Measurements from ENCODE around the gene TRPM5. TPM values are rescaled to one million over a fixed set of nuclear protein-coding genes. Genes with fewer than 3 reads are reported as not detected.

TRPM5 gene
- total and polyA plus RNA-seq, 2 of the 8 experiments (the other 6 are each of a cell fraction or from before 2014, with no cell fraction given), result 0.02 TPM; not detected in 1

GRCh38 chr11:2448661-2449547 lies 4.6 kb upstream of the TRPM5 start (continued):
- TF ChIP-seq CHD7 (IDR thresholded peaks at IDR 0.05; ENCODE audit: insufficient replicate concordance, low read length) (no peak), BACH1 (IDR thresholded peaks at IDR 0.05; ENCODE audit: low read length) (no peak), KDM4A (IDR thresholded peaks at IDR 0.05; ENCODE audit: low read depth, low read length, severe bottlenecking) (no peak), NRF1 (IDR thresholded peaks at IDR 0.05; ENCODE audit: low read depth, low read length) (no peak), TEAD4 (IDR thresholded peaks at IDR 0.05; ENCODE audit: low read depth, low read length) (no peak), SUZ12 (IDR thresholded peaks at IDR 0.05; ENCODE audit: low read length) (no peak)

Data from H1 (cell line).